Common myeloid progenitor, CD34-positive (primary cell): ENCODE data around the gene MUC4.
A peak's percentile ranks its signal among the peaks of the same experiment; 100 is the strongest.
"Not testable (repeated sequence)": the region's sequence is repeated elsewhere in the genome, so short reads cannot be mapped to it uniquely, and the experiment has no call there.

Source experiments
- CTCF ChIA-PET: fragments of 350-600 bp; sonication (Branson Sonifier 250); formaldehyde crosslinking; loops from one replicate; lab custom pipeline; 2021; ENCODE audit warnings: antibody characterized with exemption; lab: Charles Lee
- POLR2A ChIA-PET: fragments of 350-600 bp; sonication (Branson Sonifier 250); formaldehyde crosslinking; loops from one replicate; lab custom pipeline; 2021; ENCODE audit warnings: antibody characterized with exemption; lab: Charles Lee
- DNase-seq, 3 donors: peaks; one replicate each; pipeline versions ENCODE4 v3.0.0 to v3.0.0-alpha.2; 2013
- H3K27ac ChIP-seq, 2 experiments: 1 replicate in 1 of 2; 2 replicates in 1 of 2; pipeline ENCODE4 v1.7.0; 2013; ENCODE audit warnings: inconsistent platforms in 2 of 2, low read length in 2 of 2, mild to moderate bottlenecking in 2 of 2, low read depth in 1 of 2, moderate library complexity in 1 of 2; ENCODE audit not compliant: severe bottlenecking in 2 of 2, insufficient read depth in 1 of 2, poor library complexity in 1 of 2
- H3K27me3 ChIP-seq, 5 experiments: replicated peaks in 2 of 5; 1 replicate in 3 of 5; 2 replicates in 2 of 5; pipeline versions ENCODE4 v1.6.1 to v1.7.0; 2013; ENCODE audit warnings: low read length in 4 of 5, mild to moderate bottlenecking in 2 of 5, moderate library complexity in 2 of 5, inconsistent platforms in 1 of 5; ENCODE audit not compliant: insufficient read depth in 5 of 5, control insufficient read depth in 4 of 5
- H3K36me3 ChIP-seq, 4 experiments: 1 replicate in 2 of 4; 2 replicates in 2 of 4; pipeline versions ENCODE4 v1.6.1 to v1.7.0; 2013; ENCODE audit warnings: low read length in 3 of 4, control low read depth in 1 of 4, mild to moderate bottlenecking in 1 of 4; ENCODE audit not compliant: control insufficient read depth in 4 of 4, insufficient read depth in 4 of 4
- H3K4me1 ChIP-seq, 4 experiments: 1 replicate in 3 of 4; 2 replicates in 1 of 4; pipeline versions ENCODE4 v1.6.1 to v1.7.1; 2013; ENCODE audit warnings: low read length in 3 of 4, mild to moderate bottlenecking in 3 of 4, control low read depth in 1 of 4, inconsistent platforms in 1 of 4, moderate library complexity in 1 of 4; ENCODE audit not compliant: control insufficient read depth in 4 of 4, insufficient read depth in 4 of 4; ENCODE audit errors: control extremely low read depth in 1 of 4
- H3K4me3 ChIP-seq, 7 experiments: 1 replicate in 4 of 7; 2 replicates in 3 of 7; pipeline versions ENCODE4 v1.5.1 to v1.7.0; 2013; ENCODE audit warnings: mild to moderate bottlenecking in 7 of 7, low read length in 6 of 7, moderate library complexity in 6 of 7, inconsistent platforms in 2 of 7, low read depth in 2 of 7, control low read depth in 1 of 7; ENCODE audit not compliant: insufficient read depth in 4 of 7, control insufficient read depth in 1 of 7; ENCODE audit errors: extremely low read depth in 1 of 7
- H3K9me3 ChIP-seq, 5 experiments: 1 replicate in 4 of 5; 2 replicates in 1 of 5; pipeline versions ENCODE4 v1.6.1 to v1.7.1; 2013; ENCODE audit warnings: low read length in 4 of 5, mild to moderate bottlenecking in 2 of 5, inconsistent platforms in 1 of 5, low read depth in 1 of 5, moderate library complexity in 1 of 5; ENCODE audit not compliant: control insufficient read depth in 4 of 5, insufficient read depth in 2 of 5; ENCODE audit errors: control extremely low read depth in 1 of 5
- WGBS: methylation state at CpG from one replicate; pipeline ENCODE4 v1.1.5; 2013; ENCODE audit not compliant: insufficient coverage; 5-methylcytosine and 5-hydroxymethylcytosine counted together

MUC4 gene

GRCh38 chr3:195806211-195806915, 5.4 kb downstream of the MUC4 start:
- Histone ChIP-seq H3K27ac (no peak overlapping the region), H3K4me3 (no peak overlapping the region), H3K36me3 (no peaks in the 10 kb centered on the region), H3K4me1 (peaks cover 12 to 59% (median 48%) of the 10 kb centered on the region in 4 experiments), H3K27me3 (no peaks in the 10 kb centered on the region), H3K9me3 (no peaks in the 10 kb centered on the region)
- POLR2A ChIA-PET: no interaction called here
- DNase-seq: peak in 2 of 3 donors; percentile 57 to 63
- 47% methylated on average over 10 of the region's 11 CpGs for WGBS
- CTCF ChIA-PET: interaction anchor here (1.3 to 2.2 kb wide), 3 partner anchors 16 to 50 kb away, joined by 3 to 11 read pairs (median 3); no protein-coding TSS in a partner anchor

DNA sequence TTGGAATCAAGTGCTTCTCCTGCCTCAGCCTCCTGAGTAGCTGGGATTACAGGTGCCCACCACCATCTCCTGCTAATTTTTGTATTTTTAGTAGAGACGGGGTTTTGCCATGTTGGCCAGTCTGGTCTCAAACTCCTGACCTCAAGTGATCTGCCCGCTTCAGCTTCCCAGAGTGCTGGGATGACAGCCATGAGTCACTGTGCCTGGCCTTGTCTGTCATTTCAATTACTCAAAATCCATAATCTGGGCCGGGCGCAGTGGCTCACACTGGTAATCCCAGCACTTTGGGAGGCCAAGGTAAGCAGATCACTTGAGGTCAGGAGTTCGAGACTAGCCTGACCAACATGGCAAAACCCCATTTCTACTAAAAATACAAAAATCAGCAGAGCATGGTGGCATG, 6.1 kb downstream of the MUC4 start:
- H3K27ac ChIP-seq, H3K9me3 ChIP-seq, H3K36me3 ChIP-seq, DNase-seq, H3K27me3 ChIP-seq, H3K4me3 ChIP-seq: not testable (repeated sequence)
- ChIA-PET POLR2A (interaction anchor here (0.5 kb wide), 1 partner anchor 238 kb away, joined by 3 read pairs; no protein-coding TSS in a partner anchor), CTCF (interaction anchor here (1.3 to 2.2 kb wide), 2 partner anchors 45 to 50 kb away, joined by 3 to 11 read pairs; no protein-coding TSS in a partner anchor)
- H3K4me1 ChIP-seq: peaks cover 12 to 61% (median 48%) of the 10 kb centered on the region in 4 experiments
- WGBS: 98% methylated on average over 5 of the region's 5 CpGs

DNA sequence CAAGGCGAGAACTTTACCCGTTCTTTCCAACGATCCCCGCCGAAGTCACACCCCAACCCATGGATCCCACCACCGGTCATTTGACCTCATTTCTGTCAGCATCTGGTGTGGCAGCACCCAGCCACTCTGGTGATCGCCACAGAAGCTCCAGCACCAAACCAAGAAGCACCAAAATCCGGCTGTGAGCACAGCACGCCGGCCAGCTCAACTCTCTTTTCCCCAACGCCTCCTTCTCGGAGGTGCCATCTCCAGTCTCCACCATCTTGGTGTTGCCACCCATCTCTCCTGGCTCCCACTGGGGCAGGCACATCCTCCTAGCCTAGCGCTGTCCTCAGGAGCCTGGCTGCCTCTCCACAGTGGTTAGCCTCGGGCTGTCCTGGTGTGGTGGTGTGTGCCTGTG, 6.5 kb downstream of the MUC4 start:
- CTCF ChIA-PET: no interaction called here
- WGBS: 100% methylated on average over 5 of the region's 14 CpGs
- DNase-seq: no peak
- Histone ChIP-seq H3K27ac (no peak overlapping the region), H3K36me3 (no peaks in the 10 kb centered on the region), H3K4me1 (peaks cover 12 to 61% (median 48%) of the 10 kb centered on the region in 4 experiments), H3K4me3 (no peak overlapping the region), H3K27me3 (no peaks in the 10 kb centered on the region), H3K9me3 (no peaks in the 10 kb centered on the region)
- POLR2A ChIA-PET: interaction anchor here (0.5 kb wide), 1 partner anchor 237 kb away, joined by 3 read pairs; no protein-coding TSS in a partner anchor

DNA sequence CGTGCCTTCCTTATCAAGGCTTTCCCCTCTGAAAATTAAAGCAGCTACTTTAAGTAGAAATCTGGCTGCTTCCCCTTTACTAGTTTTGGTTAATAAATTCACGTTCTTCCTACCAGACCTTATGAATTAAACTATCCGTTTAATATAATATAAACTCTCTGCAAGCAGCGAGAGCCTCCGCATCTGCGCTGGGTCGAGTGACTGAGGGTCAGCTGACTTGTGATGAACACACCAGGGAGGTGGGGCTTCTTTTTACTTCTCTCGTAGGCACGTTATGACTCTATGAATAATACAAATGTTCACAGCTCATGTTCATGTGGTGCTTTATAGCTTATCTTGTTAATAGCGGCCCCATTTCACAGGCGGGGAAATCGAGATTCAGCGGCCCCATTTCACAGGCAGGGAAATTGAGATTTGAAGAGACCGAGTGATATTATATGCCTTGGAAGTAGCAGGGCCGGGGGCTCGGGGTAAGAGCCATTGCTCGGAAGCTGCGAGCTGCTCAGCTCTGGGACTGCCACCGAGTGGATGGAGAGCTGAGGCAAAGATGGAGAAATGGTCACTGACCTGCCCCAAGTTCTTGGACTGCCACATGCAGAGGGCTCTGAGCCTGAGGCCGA, 8.3 kb downstream of the MUC4 start:
- H3K9me3 ChIP-seq: no peaks in the 10 kb centered on the region
- peak in 1 of 3 donors; percentile 38 for DNase-seq
- POLR2A ChIA-PET: interaction anchor here (0.6 to 1.7 kb wide), 2 partner anchors 12 to 1081 kb away, joined by 3 to 6 read pairs; no protein-coding TSS in a partner anchor
- peak overlapping the region in 1 of 7 experiments; percentile 16 for H3K4me3 ChIP-seq
- WGBS: 90% methylated on average over 15 of the region's 20 CpGs
- H3K36me3 ChIP-seq: no peaks in the 10 kb centered on the region
- peaks cover 12 to 61% (median 48%) of the 10 kb centered on the region in 4 experiments for H3K4me1 ChIP-seq
- no peaks in the 10 kb centered on the region for H3K27me3 ChIP-seq
- CTCF ChIA-PET: interaction anchor here (0.8 to 1.4 kb wide), 2 partner anchors 12 to 47 kb away, joined by 3 to 4 read pairs; no protein-coding TSS in a partner anchor
- peak overlapping the region in 1 of 2 experiments; percentile 44 for H3K27ac ChIP-seq

DNA sequence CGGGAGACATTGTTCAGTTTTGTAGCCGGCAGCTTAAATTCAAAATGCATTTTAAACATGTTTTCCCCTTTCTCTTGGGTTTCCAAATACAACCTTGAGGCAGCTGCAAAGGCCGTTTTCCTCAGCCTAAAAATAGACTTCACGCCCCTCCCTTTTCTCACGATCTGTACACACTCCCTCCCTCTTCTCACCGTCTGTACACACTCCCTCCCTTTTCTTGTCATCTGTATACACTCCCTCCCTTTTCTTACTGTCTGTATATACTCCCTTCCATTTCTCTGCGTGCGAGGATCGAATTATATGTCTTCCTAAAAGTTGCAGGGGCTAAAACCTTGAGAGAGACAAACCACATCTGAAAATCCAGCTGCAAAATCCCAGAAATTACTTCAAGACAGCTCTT, 8.9 kb downstream of the MUC4 start:
- WGBS: 43% methylated on average over 9 of the region's 9 CpGs
- H3K27ac ChIP-seq: peak overlapping the region in 1 of 2 experiments; percentile 44
- DNase-seq: peak in 1 of 3 donors; percentile 13
- H3K4me1 ChIP-seq: peaks cover 12 to 61% (median 48%) of the 10 kb centered on the region in 4 experiments
- H3K36me3 ChIP-seq: no peaks in the 10 kb centered on the region
- no peaks in the 10 kb centered on the region for H3K9me3 ChIP-seq
- H3K27me3 ChIP-seq: no peaks in the 10 kb centered on the region
- ChIA-PET POLR2A (interaction anchor here (0.6 to 1.7 kb wide), 2 partner anchors 12 to 1080 kb away, joined by 3 to 6 read pairs; no protein-coding TSS in a partner anchor), CTCF (interaction anchor here (0.8 to 1.4 kb wide), 3 partner anchors 13 to 49 kb away, joined by 3 to 4 read pairs (median 3); no protein-coding TSS in a partner anchor)
- peak overlapping the region in 3 of 7 experiments; percentile 16 to 37 (median 26) for H3K4me3 ChIP-seq

GRCh38 chr3:195802261-195802701, 9.4 kb downstream of the MUC4 start:
- Histone ChIP-seq H3K36me3 (no peaks in the 10 kb centered on the region), H3K9me3 (no peaks in the 10 kb centered on the region), H3K27ac (no peak overlapping the region), H3K4me1 (peaks cover 12 to 56% (median 48%) of the 10 kb centered on the region in 4 experiments), H3K27me3 (no peaks in the 10 kb centered on the region), H3K4me3 (peak overlapping the region in 2 of 7 experiments; percentile 3 to 37)
- peak in 2 of 3 donors; percentile 68 to 77 for DNase-seq
- POLR2A ChIA-PET: interaction anchor here (1.7 kb wide), 1 partner anchor 13 kb away, joined by 6 read pairs; no protein-coding TSS in a partner anchor
- CTCF ChIA-PET: interaction anchor here (0.8 to 1.4 kb wide), 3 partner anchors 13 to 50 kb away, joined by 3 to 4 read pairs (median 3); no protein-coding TSS in a partner anchor
- 35% methylated on average over 11 of the region's 15 CpGs for WGBS
